SU-DHL-6 (cell line): ENCODE results near the gene RARA.

Experiments used
- CTCF ChIP-seq: fragments of 200-600 bp; sonication (generic); IDR thresholded peaks from one replicate; pipeline ENCODE4 v1.5.1; 2017; ENCODE audit warnings: antibody characterized with exemption, mild to moderate bottlenecking, low read length, moderate library complexity; ENCODE audit not compliant: insufficient read depth, poor library complexity, severe bottlenecking
- EZH2phosphoT487 ChIP-seq: fragments of 200-600 bp; sonication (generic), shearing (Covaris generic); conservative IDR thresholded peaks from 2 replicates; pipeline ENCODE4 v1.6.1; 2018; ENCODE audit warnings: mild to moderate bottlenecking, antibody characterized with exemption, low read length, moderate library complexity, mixed read lengths

- TF ChIP-seq CTCF (no peak), EZH2phosphoT487 (no peak)
Measured at GRCh38 chr17:40266882-40267281, 42.1 kb upstream of the RARA start.
